Right kidney (tissue), 1 donor: Measurements from ENCODE around the gene CREB3L2.
"Not testable (repeated sequence)": the region's sequence is repeated elsewhere in the genome, so short reads cannot be mapped to it uniquely, and the experiment has no call there.

Experiments
- DNase-seq: peaks from one replicate; pipeline ENCODE4 v3.0.0-alpha.2; 2016

Gene CREB3L2

GRCh38 chr7:137968890-137969289 lies 33.0 kb downstream of the CREB3L2 start:
- no peak for DNase-seq

- DNase-seq, result not testable (repeated sequence)
These were observed 33.5 kb downstream of the CREB3L2 start for GRCh38 chr7:137968339-137968738.

GRCh38 chr7:137967143-137968018 lies 34.5 kb downstream of the CREB3L2 start:
- DNase-seq, result no peak

- DNase-seq, result no peak
These were observed 35.2 kb downstream of the CREB3L2 start for GRCh38 chr7:137966641-137967142.

- DNase-seq, result no peak
These were observed 35.8 kb downstream of the CREB3L2 start for GRCh38 chr7:137965942-137966640.

- DNase-seq, result no peak
These were observed 36.9 kb downstream of the CREB3L2 start for GRCh38 chr7:137964824-137965545.

- DNase-seq, result no peak
These were observed 38.9 kb downstream of the CREB3L2 start for GRCh38 chr7:137962875-137963507.

GRCh38 chr7:137962491-137962874 lies 39.4 kb downstream of the CREB3L2 start:
- no peak for DNase-seq

GRCh38 chr7:137961200-137962177 lies 40.4 kb downstream of the CREB3L2 start:
- DNase-seq, result no peak

- DNase-seq, result no peak
These were observed 41.9 kb downstream of the CREB3L2 start for GRCh38 chr7:137960020-137960419.

GRCh38 chr7:137958470-137959431 lies 43.1 kb downstream of the CREB3L2 start:
- no peak for DNase-seq

- no peak for DNase-seq
These were observed 44.0 kb downstream of the CREB3L2 start for GRCh38 chr7:137957887-137958286.

GRCh38 chr7:137956591-137956990 lies 45.3 kb downstream of the CREB3L2 start:
- no peak for DNase-seq

- no peak for DNase-seq
These were observed 45.7 kb downstream of the CREB3L2 start for GRCh38 chr7:137956183-137956582.

- no peak for DNase-seq
These were observed 47.3 kb downstream of the CREB3L2 start for GRCh38 chr7:137954614-137955013.

GRCh38 chr7:137953665-137954470 lies 48.0 kb downstream of the CREB3L2 start:
- no peak for DNase-seq

- DNase-seq, result peak; percentile 27
These were observed 48.7 kb downstream of the CREB3L2 start for GRCh38 chr7:137953043-137953664.

GRCh38 chr7:137952426-137952805 lies 49.5 kb downstream of the CREB3L2 start:
- DNase-seq, result no peak
